ENCODE data around the gene PCDHB11. TPM values are rescaled to one million over a fixed set of nuclear protein-coding genes. Genes with fewer than 3 reads are reported as not detected.

The PCDHB11 gene
- total RNA-seq, 4 donors from 2014 or later, result 0.05 to 1.1 (median 0.53) TPM

GRCh38 chr5:141250576-141250975, 51.1 kb downstream of the PCDHB11 start:
- TF ChIP-seq, protein P1, sequence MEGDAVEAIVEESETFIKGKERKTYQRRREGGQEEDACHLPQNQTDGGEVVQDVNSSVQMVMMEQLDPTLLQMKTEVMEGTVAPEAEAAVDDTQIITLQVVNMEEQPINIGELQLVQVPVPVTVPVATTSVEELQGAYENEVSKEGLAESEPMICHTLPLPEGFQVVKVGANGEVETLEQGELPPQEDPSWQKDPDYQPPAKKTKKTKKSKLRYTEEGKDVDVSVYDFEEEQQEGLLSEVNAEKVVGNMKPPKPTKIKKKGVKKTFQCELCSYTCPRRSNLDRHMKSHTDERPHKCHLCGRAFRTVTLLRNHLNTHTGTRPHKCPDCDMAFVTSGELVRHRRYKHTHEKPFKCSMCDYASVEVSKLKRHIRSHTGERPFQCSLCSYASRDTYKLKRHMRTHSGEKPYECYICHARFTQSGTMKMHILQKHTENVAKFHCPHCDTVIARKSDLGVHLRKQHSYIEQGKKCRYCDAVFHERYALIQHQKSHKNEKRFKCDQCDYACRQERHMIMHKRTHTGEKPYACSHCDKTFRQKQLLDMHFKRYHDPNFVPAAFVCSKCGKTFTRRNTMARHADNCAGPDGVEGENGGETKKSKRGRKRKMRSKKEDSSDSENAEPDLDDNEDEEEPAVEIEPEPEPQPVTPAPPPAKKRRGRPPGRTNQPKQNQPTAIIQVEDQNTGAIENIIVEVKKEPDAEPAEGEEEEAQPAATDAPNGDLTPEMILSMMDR (IDR thresholded peaks at IDR 0.05 in 4 of 5, conservative IDR thresholded peaks at IDR 0.05 in 1 of 5), result no peak
- no peak for TF ChIP-seq POLR2A (IDR thresholded peaks at IDR 0.05)
- H3K27ac ChIP-seq, result no peak overlapping the region
- ATAC-seq (no peak), DNase-seq (no peak)
- H3K36me3 ChIP-seq, result peaks cover 0 to 5% of the 10 kb centered on the region in 2 donors
- H3K27me3 ChIP-seq, result peaks cover 0 to 10% (median 0%) of the 10 kb centered on the region in 3 donors
- H3K4me3 ChIP-seq, result no peak overlapping the region
- in situ Hi-C loops (cut with MboI; ENCODE audit: low sequenced_read_pairs in 4 of 4) (no loop called here), intact Hi-C loops (cut with DNase I; ENCODE audit: low total_unique reads) (no loop called here)
- no peaks in the 10 kb centered on the region for H3K4me1 ChIP-seq
- peaks cover 3 to 52% (median 3%) of the 10 kb centered on the region in 3 donors for H3K9me3 ChIP-seq

Other genes starting within 250 kb of the PCDHB11 start
- gene PCDHAC2, start 233.2 kb upstream of the PCDHB11 start, total RNA-seq, result under 1 TPM in 2 of 4 donors, not detected in 2; 0.03 to 0.13 TPM
- not detected for gene PCDHB1, start 148.3 kb upstream of the PCDHB11 start, total RNA-seq
- gene PCDHB2, start 105.0 kb upstream of the PCDHB11 start, total RNA-seq, result 1 to 10 TPM in 2 of 4 donors, under 1 TPM in 2; 0.71 to 1.7 (median 1.2) TPM
- under 1 TPM in 3 of 4 donors, not detected in 1; 0.61 to 0.72 (median 0.71) TPM for gene PCDHB3, start 99.2 kb upstream of the PCDHB11 start, total RNA-seq
- 1 to 10 TPM in 3 of 4 donors, under 1 TPM in 1; 1.00 to 3.0 (median 1.8) TPM for gene PCDHB4, start 77.8 kb upstream of the PCDHB11 start, total RNA-seq
- gene PCDHB5, start 64.4 kb upstream of the PCDHB11 start, total RNA-seq, result 1 to 10 TPM in 1 of 4 donors, under 1 TPM in 3; 0.38 to 1.5 (median 0.91) TPM
- under 1 TPM in 3 of 4 donors, not detected in 1; 0.09 to 0.46 (median 0.19) TPM for gene PCDHB6, start 49.6 kb upstream of the PCDHB11 start, total RNA-seq
- under 1 TPM; 0.07 to 0.75 (median 0.20) TPM for gene PCDHB7, start 27.0 kb upstream of the PCDHB11 start, total RNA-seq
- under 1 TPM in 2 of 4 donors, not detected in 2; 0.16 to 0.20 TPM for gene PCDHB8, start 21.8 kb upstream of the PCDHB11 start, total RNA-seq
- gene PCDHB16, start 17.2 kb upstream of the PCDHB11 start, total RNA-seq, result 1 to 10 TPM in 3 of 4 donors, under 1 TPM in 1; 0.87 to 2.5 (median 1.7) TPM
- 1 to 10 TPM in 1 of 4 donors, under 1 TPM in 3; 0.15 to 3.0 (median 0.71) TPM for gene PCDHB9, start 12.5 kb upstream of the PCDHB11 start, total RNA-seq
- gene PCDHB10, start 7.3 kb upstream of the PCDHB11 start, total RNA-seq, result under 1 TPM; 0.23 to 0.61 (median 0.54) TPM
- gene PCDHB12, start 9.1 kb downstream of the PCDHB11 start, total RNA-seq, result 1 to 10 TPM in 1 of 4 donors, under 1 TPM in 3; 0.41 to 1.1 (median 0.59) TPM
- gene PCDHB13, start 14.3 kb downstream of the PCDHB11 start, total RNA-seq, result 1 to 10 TPM in 1 of 4 donors, under 1 TPM in 3; 0.40 to 2.1 (median 0.69) TPM
- 1 to 10 TPM in 1 of 4 donors, under 1 TPM in 3; 0.62 to 1.9 (median 0.76) TPM for gene PCDHB14, start 23.7 kb downstream of the PCDHB11 start, total RNA-seq
- gene PCDHB15, start 45.8 kb downstream of the PCDHB11 start, total RNA-seq, result 1 to 10 TPM in 1 of 4 donors, under 1 TPM in 3; 0.33 to 1.2 (median 0.52) TPM
- under 1 TPM in 1 of 4 donors, not detected in 3; 0.49 TPM for gene SLC25A2, start 104.4 kb downstream of the PCDHB11 start, total RNA-seq
- 10 to 100 TPM; 60.9 to 91.2 (median 79.8) TPM for gene TAF7, start 121.2 kb downstream of the PCDHB11 start, total RNA-seq
- gene PCDHGA1, start 130.9 kb downstream of the PCDHB11 start, total RNA-seq, result under 1 TPM; 0.65 to 0.97 (median 0.71) TPM
- 1 to 10 TPM in 2 of 4 donors, under 1 TPM in 2; 0.66 to 1.5 (median 1.2) TPM for gene PCDHGA2, start 139.1 kb downstream of the PCDHB11 start, total RNA-seq
- gene PCDHGA3, start 144.2 kb downstream of the PCDHB11 start, total RNA-seq, result 1 to 10 TPM; 1.5 to 2.8 (median 2.0) TPM
- gene PCDHGB1, start 150.5 kb downstream of the PCDHB11 start, total RNA-seq, result 1 to 10 TPM in 1 of 4 donors, under 1 TPM in 3; 0.20 to 1.1 (median 0.74) TPM
- 1 to 10 TPM; 1.3 to 5.4 (median 1.5) TPM for gene PCDHGA4, start 155.4 kb downstream of the PCDHB11 start, total RNA-seq
- 1 to 10 TPM in 3 of 4 donors, under 1 TPM in 1; 0.55 to 3.4 (median 1.9) TPM for gene PCDHGB2, start 160.4 kb downstream of the PCDHB11 start, total RNA-seq
- 1 to 10 TPM in 2 of 4 donors, under 1 TPM in 2; 0.07 to 1.8 (median 0.93) TPM for gene PCDHGA5, start 164.5 kb downstream of the PCDHB11 start, total RNA-seq
- 1 to 10 TPM in 3 of 4 donors, under 1 TPM in 1; 0.29 to 2.0 (median 1.2) TPM for gene PCDHGB3, start 170.6 kb downstream of the PCDHB11 start, total RNA-seq
- gene PCDHGA6, start 174.3 kb downstream of the PCDHB11 start, total RNA-seq, result 1 to 10 TPM in 3 of 4 donors, under 1 TPM in 1; 0.83 to 1.6 (median 1.6) TPM
- 1 to 10 TPM; 1.3 to 2.4 (median 1.9) TPM for gene PCDHGA7, start 183.1 kb downstream of the PCDHB11 start, total RNA-seq
- gene PCDHGB4, start 188.1 kb downstream of the PCDHB11 start, total RNA-seq, result 1 to 10 TPM in 3 of 4 donors, under 1 TPM in 1; 0.88 to 2.1 (median 1.3) TPM
- 1 to 10 TPM in 2 of 4 donors, under 1 TPM in 2; 0.82 to 1.8 (median 1.2) TPM for gene PCDHGA8, start 193.0 kb downstream of the PCDHB11 start, total RNA-seq
- gene PCDHGB5, start 198.3 kb downstream of the PCDHB11 start, total RNA-seq, result 1 to 10 TPM; 3.0 to 6.3 (median 4.4) TPM
- 1 to 10 TPM in 3 of 4 donors, under 1 TPM in 1; 0.95 to 4.0 (median 1.5) TPM for gene PCDHGA9, start 203.2 kb downstream of the PCDHB11 start, total RNA-seq
- 1 to 10 TPM; 1.4 to 4.6 (median 2.9) TPM for gene PCDHGB6, start 208.4 kb downstream of the PCDHB11 start, total RNA-seq
- 1 to 10 TPM in 3 of 4 donors, under 1 TPM in 1; 0.80 to 2.4 (median 1.2) TPM for gene PCDHGA10, start 213.4 kb downstream of the PCDHB11 start, total RNA-seq
- 1 to 10 TPM; 3.0 to 5.7 (median 3.3) TPM for gene PCDHGB7, start 218.1 kb downstream of the PCDHB11 start, total RNA-seq
- 1 to 10 TPM; 1.2 to 3.3 (median 1.3) TPM for gene PCDHGA11, start 221.4 kb downstream of the PCDHB11 start, total RNA-seq
- 1 to 10 TPM; 1.1 to 5.4 (median 1.7) TPM for gene PCDHGA12, start 230.9 kb downstream of the PCDHB11 start, total RNA-seq

Measured in gastrocnemius medialis (tissue), 4 donors.